ACC112 (cell line): Measurements from ENCODE around the gene COX10.
"Not testable (repeated sequence)": the region's sequence is repeated elsewhere in the genome, so short reads cannot be mapped to it uniquely, and the experiment has no call there.

Experiments
- H2AFZ ChIP-seq: fragments of 200-600 bp; sonication (generic); one replicate; pipeline ENCODE4 v1.6.0; 2017; ENCODE audit warnings: antibody characterized with exemption, low read length; ENCODE audit not compliant: unreplicated experiment
- H3K27ac ChIP-seq: fragments of 200-600 bp; sonication (generic); 2 replicates; pipeline ENCODE4 v1.5.1; 2014; ENCODE audit warnings: low read depth, mild to moderate bottlenecking, antibody characterized with exemption, low read length, moderate library complexity
- H3K27me3 ChIP-seq: fragments of 200-600 bp; sonication (generic); 2 replicates; pipeline ENCODE4 v1.6.1; 2014; ENCODE audit warnings: mild to moderate bottlenecking, antibody characterized with exemption, low read length, moderate library complexity, mixed read lengths; ENCODE audit not compliant: insufficient read depth
- H3K36me3 ChIP-seq: fragments of 200-600 bp; sonication (generic); 2 replicates; pipeline ENCODE4 v1.6.1; 2016; ENCODE audit warnings: mild to moderate bottlenecking, antibody characterized with exemption, low read length, moderate library complexity, mixed read lengths; ENCODE audit not compliant: insufficient read depth
- H3K4me1 ChIP-seq: fragments of 200-600 bp; sonication (generic); one replicate; pipeline ENCODE4 v1.6.1; 2016; ENCODE audit warnings: low read length, mixed read lengths; ENCODE audit not compliant: insufficient read depth, unreplicated experiment, control insufficient read depth
- H3K4me3 ChIP-seq: fragments of 200-600 bp; sonication (generic); 2 replicates; pipeline ENCODE4 v1.5.1; 2014; ENCODE audit warnings: mild to moderate bottlenecking, low read depth, low read length
- H3K79me2 ChIP-seq: fragments of 200-600 bp; sonication (generic); one replicate; pipeline ENCODE4 v1.6.0; 2016; ENCODE audit warnings: low read length; ENCODE audit not compliant: control insufficient read depth, unreplicated experiment, insufficient read depth

COX10 gene

GRCh38 chr17:14192636-14193344 is 123.5 kb downstream of the COX10 start:
- not testable (repeated sequence) for H3K4me3 ChIP-seq, H3K27me3 ChIP-seq, H3K27ac ChIP-seq

GRCh38 chr17:14196377-14196997 is 127.2 kb downstream of the COX10 start:
- H3K4me3 ChIP-seq: no peak overlapping the region
- no peaks in the 10 kb centered on the region for H3K4me1 ChIP-seq
- H2AFZ ChIP-seq: no peak overlapping the region
- no peaks in the 10 kb centered on the region for H3K27me3 ChIP-seq
- no peaks in the 10 kb centered on the region for H3K36me3 ChIP-seq
- no peaks in the 10 kb centered on the region for H3K79me2 ChIP-seq
- no peak overlapping the region for H3K27ac ChIP-seq

More at GRCh38 chr17:14192636-14193344, 123.5 kb downstream of the COX10 start:
- H3K79me2 ChIP-seq, H3K36me3 ChIP-seq, H2AFZ ChIP-seq, H3K4me1 ChIP-seq: not testable (repeated sequence)

- Histone ChIP-seq H3K79me2 (no peaks in the 10 kb centered on the region), H3K4me3 (no peak overlapping the region), H3K4me1 (no peaks in the 10 kb centered on the region), H2AFZ (no peak overlapping the region), H3K36me3 (no peaks in the 10 kb centered on the region), H3K27ac (no peak overlapping the region), H3K27me3 (no peaks in the 10 kb centered on the region)
Observed at GRCh38 chr17:14197057-14197456, 127.8 kb downstream of the COX10 start.

- Histone ChIP-seq H3K27me3 (no peaks in the 10 kb centered on the region), H3K36me3 (no peaks in the 10 kb centered on the region), H2AFZ (no peak overlapping the region), H3K4me3 (no peak overlapping the region), H3K4me1 (no peaks in the 10 kb centered on the region), H3K27ac (no peak overlapping the region), H3K79me2 (no peaks in the 10 kb centered on the region)
Observed at GRCh38 chr17:14197586-14197985, 128.3 kb downstream of the COX10 start.

GRCh38 chr17:14198013-14198412 is 128.7 kb downstream of the COX10 start:
- H2AFZ ChIP-seq: no peak overlapping the region
- H3K27ac ChIP-seq: no peak overlapping the region
- H3K36me3 ChIP-seq: no peaks in the 10 kb centered on the region
- no peaks in the 10 kb centered on the region for H3K4me1 ChIP-seq
- H3K27me3 ChIP-seq: no peaks in the 10 kb centered on the region
- H3K79me2 ChIP-seq: no peaks in the 10 kb centered on the region
- H3K4me3 ChIP-seq: no peak overlapping the region

GRCh38 chr17:14198575-14198974 is 129.3 kb downstream of the COX10 start:
- Histone ChIP-seq H3K36me3 (no peaks in the 10 kb centered on the region), H3K79me2 (no peaks in the 10 kb centered on the region), H3K4me3 (no peak overlapping the region), H3K4me1 (no peaks in the 10 kb centered on the region), H2AFZ (no peak overlapping the region), H3K27me3 (no peaks in the 10 kb centered on the region), H3K27ac (no peak overlapping the region)

GRCh38 chr17:14199601-14200000 is 130.3 kb downstream of the COX10 start:
- no peak overlapping the region for H3K4me3 ChIP-seq
- H3K79me2 ChIP-seq: no peaks in the 10 kb centered on the region

GRCh38 chr17:14200354-14200753 is 131.1 kb downstream of the COX10 start:
- no peak overlapping the region for H3K27ac ChIP-seq
- no peak overlapping the region for H3K4me3 ChIP-seq
- no peaks in the 10 kb centered on the region for H3K4me1 ChIP-seq
- no peaks in the 10 kb centered on the region for H3K36me3 ChIP-seq
- no peak overlapping the region for H2AFZ ChIP-seq
- H3K79me2 ChIP-seq: no peaks in the 10 kb centered on the region
- no peaks in the 10 kb centered on the region for H3K27me3 ChIP-seq

More at GRCh38 chr17:14199601-14200000, 130.3 kb downstream of the COX10 start:
- Histone ChIP-seq H3K27me3 (no peaks in the 10 kb centered on the region), H3K36me3 (no peaks in the 10 kb centered on the region), H2AFZ (no peak overlapping the region), H3K27ac (no peak overlapping the region), H3K4me1 (no peaks in the 10 kb centered on the region)

- H3K4me3 ChIP-seq: no peak overlapping the region
Observed at GRCh38 chr17:14201021-14201987, 132.0 kb downstream of the COX10 start.

GRCh38 chr17:14201988-14202380 is 132.7 kb downstream of the COX10 start:
- Histone ChIP-seq H3K4me3 (no peak overlapping the region), H3K4me1 (no peaks in the 10 kb centered on the region), H2AFZ (no peak overlapping the region), H3K27ac (no peak overlapping the region), H3K79me2 (no peaks in the 10 kb centered on the region), H3K36me3 (no peaks in the 10 kb centered on the region), H3K27me3 (no peaks in the 10 kb centered on the region)

More at GRCh38 chr17:14201021-14201987, 132.0 kb downstream of the COX10 start:
- no peak overlapping the region for H2AFZ ChIP-seq
- no peaks in the 10 kb centered on the region for H3K79me2 ChIP-seq
- no peaks in the 10 kb centered on the region for H3K36me3 ChIP-seq
- H3K27ac ChIP-seq: no peak overlapping the region
- no peaks in the 10 kb centered on the region for H3K27me3 ChIP-seq
- H3K4me1 ChIP-seq: no peaks in the 10 kb centered on the region
